ENCODE measurements around the gene PECR. TPM values are rescaled to one million over a fixed set of nuclear protein-coding genes. Genes with fewer than 3 reads are reported as not detected.

The PECR gene
- total and polyA plus RNA-seq, 9 of the 15 experiments (the other 6 are each of a cell fraction or from before 2014, with no cell fraction given) = 1.1 to 10.3 (median 8.2) TPM

GRCh38 chr2:216064014-216064630 is 17.5 kb downstream of the PECR start (continued):
- TF ChIP-seq, protein P1, sequence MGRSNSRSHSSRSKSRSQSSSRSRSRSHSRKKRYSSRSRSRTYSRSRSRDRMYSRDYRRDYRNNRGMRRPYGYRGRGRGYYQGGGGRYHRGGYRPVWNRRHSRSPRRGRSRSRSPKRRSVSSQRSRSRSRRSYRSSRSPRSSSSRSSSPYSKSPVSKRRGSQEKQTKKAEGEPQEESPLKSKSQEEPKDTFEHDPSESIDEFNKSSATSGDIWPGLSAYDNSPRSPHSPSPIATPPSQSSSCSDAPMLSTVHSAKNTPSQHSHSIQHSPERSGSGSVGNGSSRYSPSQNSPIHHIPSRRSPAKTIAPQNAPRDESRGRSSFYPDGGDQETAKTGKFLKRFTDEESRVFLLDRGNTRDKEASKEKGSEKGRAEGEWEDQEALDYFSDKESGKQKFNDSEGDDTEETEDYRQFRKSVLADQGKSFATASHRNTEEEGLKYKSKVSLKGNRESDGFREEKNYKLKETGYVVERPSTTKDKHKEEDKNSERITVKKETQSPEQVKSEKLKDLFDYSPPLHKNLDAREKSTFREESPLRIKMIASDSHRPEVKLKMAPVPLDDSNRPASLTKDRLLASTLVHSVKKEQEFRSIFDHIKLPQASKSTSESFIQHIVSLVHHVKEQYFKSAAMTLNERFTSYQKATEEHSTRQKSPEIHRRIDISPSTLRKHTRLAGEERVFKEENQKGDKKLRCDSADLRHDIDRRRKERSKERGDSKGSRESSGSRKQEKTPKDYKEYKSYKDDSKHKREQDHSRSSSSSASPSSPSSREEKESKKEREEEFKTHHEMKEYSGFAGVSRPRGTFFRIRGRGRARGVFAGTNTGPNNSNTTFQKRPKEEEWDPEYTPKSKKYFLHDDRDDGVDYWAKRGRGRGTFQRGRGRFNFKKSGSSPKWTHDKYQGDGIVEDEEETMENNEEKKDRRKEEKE (IDR thresholded peaks at IDR 0.05; ENCODE audit: borderline replicate concordance in 1 of 2, control insufficient read depth in 1 of 2, low read depth in 2 of 2, low read length in 1 of 2) = no peak

DNA sequence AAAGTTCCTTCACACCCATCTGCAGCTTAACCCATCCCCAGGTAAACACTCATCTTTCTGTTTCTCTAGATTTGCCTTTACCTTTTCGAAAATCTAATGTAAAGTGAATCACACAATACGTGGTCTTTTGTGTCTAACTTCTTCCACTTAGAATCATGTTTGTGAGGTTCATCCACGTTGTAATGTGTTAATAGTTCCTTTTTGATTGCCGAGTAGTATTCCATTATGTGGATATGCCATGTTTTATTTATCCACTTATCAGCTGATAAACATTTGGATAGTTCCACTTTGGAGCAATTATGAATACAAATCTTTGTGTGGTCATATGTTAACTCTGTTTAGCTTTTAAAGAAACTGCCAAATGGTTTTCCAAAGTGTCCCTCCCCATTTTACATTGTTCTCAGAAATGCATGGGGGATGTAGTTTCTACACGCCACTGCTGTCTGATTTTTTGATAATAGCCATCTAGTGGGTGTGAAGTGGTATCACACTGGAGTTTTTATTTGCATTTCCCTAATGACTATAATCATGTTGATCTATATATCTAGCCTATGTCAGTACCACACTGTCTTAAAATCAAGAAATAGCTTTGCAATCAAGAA is 22.3 kb downstream of the PECR start:
- no peaks in the 10 kb centered on the region for H3K9me1 ChIP-seq (ENCODE audit: control insufficient read depth, insufficient read depth, low read length)
- ChIA-PET CTCF (ENCODE audit: low intra/inter-chr PET ratio) (no interaction called here), POLR2A (interaction anchor here (0.6 kb wide), 1 partner anchor 251 kb away, joined by 3 read pairs; no protein-coding TSS in a partner anchor)
- no peaks in the 10 kb centered on the region for H3K27me3 ChIP-seq (ENCODE audit: control insufficient read depth in 2 of 2, insufficient read depth in 2 of 2, low read length in 2 of 2)
- TF ChIP-seq RBM25 (IDR thresholded peaks at IDR 0.05; ENCODE audit: low read depth, low read length, severe bottlenecking) = peak; percentile 52
- TF ChIP-seq ZKSCAN1 (IDR thresholded peaks at IDR 0.05; ENCODE audit: low read depth, low read length) = no peak
- TF ChIP-seq, protein P2, sequence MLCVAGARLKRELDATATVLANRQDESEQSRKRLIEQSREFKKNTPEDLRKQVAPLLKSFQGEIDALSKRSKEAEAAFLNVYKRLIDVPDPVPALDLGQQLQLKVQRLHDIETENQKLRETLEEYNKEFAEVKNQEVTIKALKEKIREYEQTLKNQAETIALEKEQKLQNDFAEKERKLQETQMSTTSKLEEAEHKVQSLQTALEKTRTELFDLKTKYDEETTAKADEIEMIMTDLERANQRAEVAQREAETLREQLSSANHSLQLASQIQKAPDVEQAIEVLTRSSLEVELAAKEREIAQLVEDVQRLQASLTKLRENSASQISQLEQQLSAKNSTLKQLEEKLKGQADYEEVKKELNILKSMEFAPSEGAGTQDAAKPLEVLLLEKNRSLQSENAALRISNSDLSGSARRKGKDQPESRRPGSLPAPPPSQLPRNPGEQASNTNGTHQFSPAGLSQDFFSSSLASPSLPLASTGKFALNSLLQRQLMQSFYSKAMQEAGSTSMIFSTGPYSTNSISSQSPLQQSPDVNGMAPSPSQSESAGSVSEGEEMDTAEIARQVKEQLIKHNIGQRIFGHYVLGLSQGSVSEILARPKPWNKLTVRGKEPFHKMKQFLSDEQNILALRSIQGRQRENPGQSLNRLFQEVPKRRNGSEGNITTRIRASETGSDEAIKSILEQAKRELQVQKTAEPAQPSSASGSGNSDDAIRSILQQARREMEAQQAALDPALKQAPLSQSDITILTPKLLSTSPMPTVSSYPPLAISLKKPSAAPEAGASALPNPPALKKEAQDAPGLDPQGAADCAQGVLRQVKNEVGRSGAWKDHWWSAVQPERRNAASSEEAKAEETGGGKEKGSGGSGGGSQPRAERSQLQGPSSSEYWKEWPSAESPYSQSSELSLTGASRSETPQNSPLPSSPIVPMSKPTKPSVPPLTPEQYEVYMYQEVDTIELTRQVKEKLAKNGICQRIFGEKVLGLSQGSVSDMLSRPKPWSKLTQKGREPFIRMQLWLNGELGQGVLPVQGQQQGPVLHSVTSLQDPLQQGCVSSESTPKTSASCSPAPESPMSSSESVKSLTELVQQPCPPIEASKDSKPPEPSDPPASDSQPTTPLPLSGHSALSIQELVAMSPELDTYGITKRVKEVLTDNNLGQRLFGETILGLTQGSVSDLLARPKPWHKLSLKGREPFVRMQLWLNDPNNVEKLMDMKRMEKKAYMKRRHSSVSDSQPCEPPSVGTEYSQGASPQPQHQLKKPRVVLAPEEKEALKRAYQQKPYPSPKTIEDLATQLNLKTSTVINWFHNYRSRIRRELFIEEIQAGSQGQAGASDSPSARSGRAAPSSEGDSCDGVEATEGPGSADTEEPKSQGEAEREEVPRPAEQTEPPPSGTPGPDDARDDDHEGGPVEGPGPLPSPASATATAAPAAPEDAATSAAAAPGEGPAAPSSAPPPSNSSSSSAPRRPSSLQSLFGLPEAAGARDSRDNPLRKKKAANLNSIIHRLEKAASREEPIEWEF (CRISPR knock-in tag; IDR thresholded peaks at IDR 0.05) = no peak
- peak; percentile 80 for TF ChIP-seq ZNF146 (CRISPR knock-in tag; IDR thresholded peaks at IDR 0.05; ENCODE audit: unreplicated experiment)
- TF ChIP-seq, protein P3, sequence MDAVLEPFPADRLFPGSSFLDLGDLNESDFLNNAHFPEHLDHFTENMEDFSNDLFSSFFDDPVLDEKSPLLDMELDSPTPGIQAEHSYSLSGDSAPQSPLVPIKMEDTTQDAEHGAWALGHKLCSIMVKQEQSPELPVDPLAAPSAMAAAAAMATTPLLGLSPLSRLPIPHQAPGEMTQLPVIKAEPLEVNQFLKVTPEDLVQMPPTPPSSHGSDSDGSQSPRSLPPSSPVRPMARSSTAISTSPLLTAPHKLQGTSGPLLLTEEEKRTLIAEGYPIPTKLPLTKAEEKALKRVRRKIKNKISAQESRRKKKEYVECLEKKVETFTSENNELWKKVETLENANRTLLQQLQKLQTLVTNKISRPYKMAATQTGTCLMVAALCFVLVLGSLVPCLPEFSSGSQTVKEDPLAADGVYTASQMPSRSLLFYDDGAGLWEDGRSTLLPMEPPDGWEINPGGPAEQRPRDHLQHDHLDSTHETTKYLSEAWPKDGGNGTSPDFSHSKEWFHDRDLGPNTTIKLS (IDR thresholded peaks at IDR 0.05; ENCODE audit: borderline replicate concordance, low read depth) = no peak
- TF ChIP-seq BRCA1 (IDR thresholded peaks at IDR 0.05) = no peak
- TF ChIP-seq BRCA1 (CRISPR knock-in tag; IDR thresholded peaks at IDR 0.05) = no peak
- TF ChIP-seq CXXC5 (CRISPR knock-in tag; IDR thresholded peaks at IDR 0.05) = no peak
- H2AFZ ChIP-seq (ENCODE audit: low read depth, low read length) = no peak overlapping the region
- H3K79me2 ChIP-seq (ENCODE audit: control insufficient read depth, insufficient read depth, low read length) = no peaks in the 10 kb centered on the region
- DNase-seq (ENCODE audit: extremely low read depth in 1 of 4, low spot score in 3 of 4) = peak in 2 of 4 experiments; percentile 18 to 23
- H3K4me2 ChIP-seq (ENCODE audit: insufficient read depth, low read length) = no peak overlapping the region
- no peak for ATAC-seq
- H3K4me3 ChIP-seq = no peak overlapping the region
- no peaks in the 10 kb centered on the region for H3K9me3 ChIP-seq (replicated peaks; ENCODE audit: control insufficient read depth, insufficient read depth, low read depth, low read length)
- H3K36me3 ChIP-seq (ENCODE audit: control insufficient read depth, insufficient read depth, low read length) = no peaks in the 10 kb centered on the region
- 66% methylated on average over 5 of the region's 5 CpGs for WGBS (ENCODE audit: insufficient coverage, low coverage, missing lambda C conversion rate)
- no TSS peak for BruUV-seq (replicated peaks)
- no peak overlapping the region for H3K27ac ChIP-seq (ENCODE audit: extremely low read depth, low read depth, low read length)
- no peak overlapping the region for H3K9ac ChIP-seq (ENCODE audit: insufficient read depth in 1 of 2, low read depth in 2 of 2, low read length in 2 of 2)
- H4K20me1 ChIP-seq (replicated peaks; ENCODE audit: control insufficient read depth, insufficient read depth, low read length) = no peaks in the 10 kb centered on the region
- no peaks in the 10 kb centered on the region; a peak in 1 of 5 replicates for H3K4me1 ChIP-seq (replicated peaks in 1 of 2; ENCODE audit: control insufficient read depth in 2 of 2, insufficient read depth in 2 of 2, low read length in 2 of 2)
- FAIRE-seq = no peak
- in situ Hi-C loops (cut with MboI) = no loop called here
- intact Hi-C loops (cut with micrococcal nuclease) = no loop called here
